WTC11 (cell line): ENCODE measurements around the gene PTH1R. TPM values are rescaled to one million over a fixed set of nuclear protein-coding genes. Genes with fewer than 3 reads are reported as not detected.

ENCODE experiments used
- ATAC-seq: fragments of 200-7000 bp; cut with Tn5 transposase; 2 replicates; pipeline ENCODE4 v1.10.0; 2021; ENCODE audit warnings: mild to moderate bottlenecking, moderate library complexity
- CTCF ChIA-PET: fragments of 300-600 bp; sonication (Branson Sonifier 250); formaldehyde crosslinking; loops from one replicate; lab custom pipeline; 2021; ENCODE audit warnings: antibody characterized with exemption; lab: Charles Lee
- POLR2A ChIA-PET: fragments of 350-600 bp; sonication (Branson Sonifier 250); formaldehyde crosslinking; loops from one replicate; lab custom pipeline; 2021; ENCODE audit warnings: antibody characterized with exemption; lab: Charles Lee
- DNase-seq: peaks from one replicate; pipeline ENCODE4 v3.0.0; 2021; ENCODE audit warnings: low spot score
- H3K27ac Mint-ChIP-seq: 2 replicates; pipeline ENCODE4 v1.8.0; 2021; ENCODE audit warnings: mixed read lengths
- H3K27me3 Mint-ChIP-seq: 2 replicates; pipeline ENCODE4 v1.8.0; 2021; ENCODE audit warnings: low read depth, mild to moderate bottlenecking, moderate library complexity, mixed read lengths
- H3K36me3 Mint-ChIP-seq: 2 replicates; pipeline ENCODE4 v1.8.0; 2021; ENCODE audit warnings: mixed read lengths
- H3K4me1 Mint-ChIP-seq: 2 replicates; pipeline ENCODE4 v1.8.0; 2022; ENCODE audit warnings: mixed read lengths
- H3K4me3 Mint-ChIP-seq: 2 replicates; pipeline ENCODE4 v1.8.0; 2021; ENCODE audit warnings: mild to moderate bottlenecking, moderate library complexity, mixed read lengths
- H3K9me3 Mint-ChIP-seq: 2 replicates; pipeline ENCODE4 v1.8.0; 2021; ENCODE audit warnings: mixed read lengths
- AFF4 ChIP-seq: sonication (generic); formaldehyde crosslinking; IDR thresholded peaks from 2 replicates; pipeline ENCODE4 v1.8.1; 2023; ENCODE audit warnings: mild to moderate bottlenecking, missing genetic modification reagents, borderline replicate concordance
- CDX4 ChIP-seq: fragments of 250-450 bp; sonication (Bioruptor Pico); IDR thresholded peaks from 2 replicates; pipeline ENCODE4 v1.9.0; 2021; ENCODE audit warnings: moderate library complexity, mild to moderate bottlenecking, inconsistent platforms, borderline replicate concordance
- EMX1 ChIP-seq: fragments of 250-450 bp; sonication (Bioruptor Pico); IDR thresholded peaks from 2 replicates; pipeline ENCODE4 v1.8.0; 2021; ENCODE audit warnings: mild to moderate bottlenecking
- ERG ChIP-seq: fragments of 250-450 bp; sonication (Bioruptor Pico); IDR thresholded peaks from 2 replicates; pipeline ENCODE4 v1.8.0; 2021; ENCODE audit warnings: mild to moderate bottlenecking
- FOXJ3 ChIP-seq: sonication (generic); formaldehyde crosslinking; IDR thresholded peaks from 2 replicates; pipeline ENCODE4 v1.9.0; 2021; ENCODE audit warnings: missing genetic modification reagents, mild to moderate bottlenecking, borderline replicate concordance
- GABPB1 ChIP-seq: sonication (generic); formaldehyde crosslinking; IDR thresholded peaks from 2 replicates; pipeline ENCODE4 v1.8.1; 2023; ENCODE audit warnings: mild to moderate bottlenecking, missing genetic modification reagents
- IRF1 ChIP-seq: sonication (generic); formaldehyde crosslinking; IDR thresholded peaks from 2 replicates; pipeline ENCODE4 v1.8.0; 2023; ENCODE audit warnings: missing genetic modification reagents
- IRF2 ChIP-seq: sonication (generic); formaldehyde crosslinking; IDR thresholded peaks from 2 replicates; pipeline ENCODE4 v1.8.0; 2022; ENCODE audit warnings: low read depth, missing genetic modification reagents, borderline replicate concordance
- NFE2L1 ChIP-seq: sonication (generic); formaldehyde crosslinking; IDR thresholded peaks from 2 replicates; pipeline ENCODE4 v1.8.1; 2023; ENCODE audit warnings: missing genetic modification reagents
- NFYB ChIP-seq: sonication (generic); formaldehyde crosslinking; conservative IDR thresholded peaks from 2 replicates; pipeline ENCODE4 v1.8.0; 2022; ENCODE audit warnings: low read depth, missing genetic modification reagents
- NR1H2 ChIP-seq: sonication (generic); formaldehyde crosslinking; IDR thresholded peaks from 2 replicates; pipeline ENCODE4 v1.9.0; 2021; ENCODE audit warnings: mild to moderate bottlenecking, moderate library complexity, missing genetic modification reagents
- NR3C1 ChIP-seq: sonication (generic); formaldehyde crosslinking; conservative IDR thresholded peaks from 2 replicates; pipeline ENCODE4 v1.8.1; 2023; ENCODE audit warnings: low read depth, mild to moderate bottlenecking, missing genetic modification reagents
- PREB ChIP-seq: sonication (generic); formaldehyde crosslinking; IDR thresholded peaks from 2 replicates; pipeline ENCODE4 v1.8.1; 2022; ENCODE audit warnings: mild to moderate bottlenecking, missing genetic modification reagents, moderate library complexity, borderline replicate concordance
- SMAD4 ChIP-seq: sonication (generic); formaldehyde crosslinking; IDR thresholded peaks from 2 replicates; pipeline ENCODE4 v1.8.0; 2022; ENCODE audit warnings: mild to moderate bottlenecking, missing genetic modification reagents
- SOX15 ChIP-seq: fragments of 250-450 bp; sonication (Bioruptor Pico); IDR thresholded peaks from 2 replicates; pipeline ENCODE4 v1.9.0; 2021; ENCODE audit warnings: mild to moderate bottlenecking
- TCF7 ChIP-seq: sonication (generic); formaldehyde crosslinking; IDR thresholded peaks from 2 replicates; pipeline ENCODE4 v1.8.0; 2022; ENCODE audit warnings: mild to moderate bottlenecking, low read depth, missing genetic modification reagents, moderate library complexity
- TEAD4 ChIP-seq: sonication (generic); formaldehyde crosslinking; IDR thresholded peaks from 2 replicates; pipeline ENCODE4 v1.8.0; 2022; ENCODE audit warnings: mild to moderate bottlenecking, missing genetic modification reagents
- USF2 ChIP-seq: sonication (generic); formaldehyde crosslinking; IDR thresholded peaks from 2 replicates; pipeline ENCODE4 v1.8.1; 2023; ENCODE audit warnings: mild to moderate bottlenecking, missing genetic modification reagents, moderate library complexity
- ZNF121 ChIP-seq: sonication (generic); formaldehyde crosslinking; IDR thresholded peaks from 2 replicates; pipeline ENCODE4 v1.8.0; 2023; ENCODE audit warnings: missing genetic modification reagents
- ZNF219 ChIP-seq: sonication (generic); formaldehyde crosslinking; IDR thresholded peaks from 2 replicates; pipeline ENCODE4 v1.8.0; 2023; ENCODE audit warnings: missing genetic modification reagents, mild to moderate bottlenecking, borderline replicate concordance
- ZNF425 ChIP-seq: fragments of 250-450 bp; sonication (Bioruptor Pico); conservative IDR thresholded peaks from 2 replicates; pipeline ENCODE4 v1.9.0; 2021; ENCODE audit warnings: mild to moderate bottlenecking
- total RNA-seq: library from RNA; stranded (reverse); gene quantifications from 3 replicates; pipeline ENCODE4 v1.2.3, GENCODE V29; 2021

The PTH1R gene
- total RNA-seq, 1 experiment from 2014 or later, result 12.0 TPM

GRCh38 chr3:46908294-46908985 is 30.9 kb downstream of the PTH1R start:
- TF ChIP-seq EMX1 (no peak), PREB (CRISPR knock-in tag) (no peak), NR3C1 (CRISPR knock-in tag) (no peak)
- ATAC-seq, result no peak
- no peaks in the 10 kb centered on the region for H3K9me3 Mint-ChIP-seq
- no peaks in the 10 kb centered on the region for H3K27me3 Mint-ChIP-seq
- DNase-seq, result no peak
- H3K4me1 Mint-ChIP-seq, result no peaks in the 10 kb centered on the region
- H3K27ac Mint-ChIP-seq, result no peak overlapping the region
- POLR2A ChIA-PET, result no interaction called here
- H3K36me3 Mint-ChIP-seq, result no peaks in the 10 kb centered on the region
- no peak overlapping the region for H3K4me3 Mint-ChIP-seq
- CTCF ChIA-PET, result interaction anchor here (1.1 to 2.0 kb wide), 27 partner anchors 10 to 463 kb away, joined by 3 to 50 read pairs (median 8); partner anchors contain the start of genes LTF, NBEAL2, PRSS50 and PTH1R

- Mint-ChIP-seq H3K4me3 (no peak overlapping the region), H3K27ac (no peak overlapping the region), H3K4me1 (no peaks in the 10 kb centered on the region), H3K9me3 (no peaks in the 10 kb centered on the region), H3K36me3 (no peaks in the 10 kb centered on the region), H3K27me3 (no peaks in the 10 kb centered on the region)
- TF ChIP-seq FOXJ3 (CRISPR knock-in tag) (no peak), ZNF219 (CRISPR knock-in tag) (no peak), IRF1 (CRISPR knock-in tag) (no peak), SOX15 (no peak), ZNF425 (CRISPR knock-in tag) (no peak), ZNF121 (CRISPR knock-in tag) (no peak), NR1H2 (CRISPR knock-in tag) (no peak), ERG (CRISPR knock-in tag) (no peak), TCF7 (no peak), SMAD4 (CRISPR knock-in tag) (no peak), NFYB (CRISPR knock-in tag) (no peak), GABPB1 (CRISPR knock-in tag) (no peak), NFE2L1 (CRISPR knock-in tag) (no peak), CDX4 (CRISPR knock-in tag) (no peak), IRF2 (CRISPR knock-in tag) (no peak), TEAD4 (CRISPR knock-in tag) (no peak), AFF4 (no peak), USF2 (CRISPR knock-in tag) (no peak)
- ChIA-PET POLR2A (interaction anchor here (1.1 kb wide), 1 partner anchor 97 kb away, joined by 3 read pairs; no protein-coding TSS in a partner anchor), CTCF (interaction anchor here (0.6 to 2.0 kb wide), 62 partner anchors 8 to 668 kb away, joined by 3 to 50 read pairs (median 5); partner anchors contain the start of genes ALS2CL, CCDC12, LTF and MYL3)
- ATAC-seq, result peak; percentile 9; the same call in 1 of the 2 replicates
- DNase-seq, result no peak
These were observed 31.5 kb downstream of the PTH1R start for GRCh38 chr3:46908986-46909534.
